Mesangial cell (primary cell): ENCODE results near the gene FYN. TPM values are rescaled to one million over a fixed set of nuclear protein-coding genes. Genes with fewer than 3 reads are reported as not detected.

Experiments used
- total RNA-seq: library from RNA; depleted of rRNA; stranded (reverse); fragments of >200 nt; gene quantifications from 2 replicates; pipeline ENCODE4 v1.2.3, GENCODE V29; 2015

Gene FYN
- total RNA-seq, result 19.2 and 31.8 TPM in 2 replicates

DNA sequence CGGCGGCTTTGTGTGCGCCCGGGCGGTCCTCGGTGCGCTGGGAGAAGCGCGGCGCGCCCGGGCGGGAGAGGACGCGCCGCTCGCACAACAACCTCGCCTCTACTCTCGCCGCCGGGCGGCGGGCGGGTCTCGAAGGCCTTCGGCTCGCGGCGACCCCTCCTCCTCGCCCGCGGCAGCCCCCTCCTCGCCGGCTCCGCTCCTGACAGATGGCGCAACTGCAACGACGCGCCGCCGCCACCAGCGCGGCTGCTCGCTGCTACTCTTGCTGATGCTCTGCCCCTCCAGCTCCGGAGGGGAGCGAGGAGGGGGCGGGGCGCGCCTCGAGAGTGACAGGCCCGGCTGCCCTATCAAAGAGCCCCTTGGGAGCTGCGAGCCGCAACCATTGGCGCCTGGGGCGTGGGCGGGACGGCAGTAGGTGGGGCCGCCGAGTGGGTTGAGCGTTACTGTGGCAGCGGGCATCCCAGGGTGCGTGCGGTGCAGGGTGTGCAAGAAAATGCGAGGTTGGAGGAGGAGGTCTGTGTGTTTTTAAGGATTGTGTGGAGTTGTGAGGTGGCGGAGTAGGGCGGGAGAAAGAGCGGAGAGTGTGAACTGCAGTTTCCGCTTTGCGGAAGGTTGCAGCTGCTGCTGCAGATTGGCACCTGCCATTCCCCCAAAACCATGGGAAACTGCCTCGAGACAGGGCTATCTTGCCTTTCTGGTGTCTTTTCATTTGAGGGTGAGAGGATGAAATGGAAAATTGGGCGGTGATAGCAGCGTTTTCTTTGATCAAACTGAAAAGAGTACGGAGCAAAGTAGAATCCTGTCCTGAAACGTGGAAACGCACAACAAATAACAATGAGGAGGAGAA lies at the start of gene FYN:
FYN (minus strand) TSS at position 275 of the 847 bp plus-strand sequence. CDS start 153,401 bp downstream, outside the sequence.

Other genes with a start within 250 kb of the FYN start
- 0.33 TPM in 1 of 2 replicates, not detected in the other for gene CCN6, start 180.7 kb upstream of the FYN start, total RNA-seq
- 10.6 and 13.7 TPM in 2 replicates for gene TUBE1, start 214.0 kb upstream of the FYN start, total RNA-seq
- 3.7 and 13.2 TPM in 2 replicates for gene FAM229B, start 214.1 kb upstream of the FYN start, total RNA-seq